ENCODE data around the gene TCF7L2.

The TCF7L2 gene

DNA sequence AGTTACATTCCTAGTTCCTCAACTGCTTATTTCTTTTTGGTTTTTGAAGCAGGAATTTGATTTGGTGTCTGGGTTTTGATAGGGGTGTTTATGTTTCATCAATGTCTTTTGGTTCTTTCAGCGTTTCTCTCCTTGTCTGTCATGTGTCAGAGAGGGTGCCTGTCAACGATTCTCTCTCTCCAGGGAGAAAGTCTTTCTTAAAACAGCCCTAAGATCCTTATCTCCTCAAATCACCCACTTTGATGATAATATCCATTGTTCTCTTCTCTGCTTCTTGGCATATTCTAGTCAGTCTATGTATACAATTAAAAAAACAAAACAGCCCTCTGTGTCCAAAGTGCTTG, 77.2 kb downstream of the TCF7L2 start:
- Mint-ChIP-seq H3K36me3 (ENCODE audit: insufficient read depth) (no peaks in the 10 kb centered on the region), H3K27ac (ENCODE audit: low read depth) (no peak overlapping the region), H3K4me3 (no peak overlapping the region), H3K27me3 (peaks cover 9% of the 10 kb centered on the region), H3K9me3 (no peaks in the 10 kb centered on the region), H3K4me1 (peaks cover 16% of the 10 kb centered on the region)
- ATAC-seq (replicated peaks; ENCODE audit: extremely low read depth, poor library complexity, severe bottlenecking) (no peak), DNase-seq (ENCODE audit: low spot score in 2 of 2) (no peak)

DNA sequence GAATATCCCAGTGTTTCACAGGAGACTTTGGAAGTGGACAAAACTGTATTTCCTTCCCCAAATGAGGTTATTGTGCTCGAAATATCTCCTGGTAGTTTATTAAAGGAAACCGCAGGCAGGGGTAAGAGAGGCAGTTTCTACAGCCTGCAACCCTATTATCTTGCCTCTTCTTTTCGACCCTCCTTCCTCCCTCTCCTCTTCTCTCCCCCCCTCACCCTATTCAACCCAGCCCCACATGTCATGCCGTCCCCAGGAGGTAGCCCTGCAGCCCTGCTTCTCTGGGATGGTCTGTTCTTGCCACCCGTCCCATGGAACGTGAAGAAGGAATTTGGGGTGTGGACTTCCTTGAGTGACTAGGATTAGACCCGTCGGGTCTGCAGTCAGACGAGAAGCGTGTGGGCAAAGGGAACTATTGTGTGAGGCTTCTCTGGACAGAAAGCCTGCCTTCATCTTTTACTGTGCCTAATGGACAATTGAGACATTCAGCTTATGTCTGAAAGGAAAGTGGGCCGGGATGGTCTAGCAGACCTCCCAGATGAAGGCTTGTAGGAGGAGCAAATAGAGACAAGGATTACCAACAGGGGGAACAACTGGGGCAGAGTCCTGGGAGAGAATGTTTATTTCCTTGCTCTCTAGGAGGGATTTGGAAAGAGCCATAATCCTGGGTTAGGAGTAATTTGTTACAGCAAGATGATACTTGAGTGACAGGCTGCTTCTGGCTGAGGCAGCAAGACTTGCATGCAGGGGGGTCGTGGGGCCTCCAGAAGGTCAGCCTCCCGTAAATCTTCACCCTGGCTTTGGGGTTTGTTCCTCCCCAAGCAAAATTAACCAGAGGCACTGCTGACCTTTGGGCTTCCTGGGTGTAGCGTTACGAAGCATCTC, 77.8 kb downstream of the TCF7L2 start:
- Mint-ChIP-seq H3K36me3 (ENCODE audit: insufficient read depth) (no peaks in the 10 kb centered on the region), H3K27ac (ENCODE audit: low read depth) (no peak overlapping the region), H3K27me3 (peaks cover 9% of the 10 kb centered on the region), H3K4me3 (no peak overlapping the region), H3K9me3 (no peaks in the 10 kb centered on the region), H3K4me1 (peaks cover 16% of the 10 kb centered on the region)
- ATAC-seq (replicated peaks; ENCODE audit: extremely low read depth, poor library complexity, severe bottlenecking) (no peak), DNase-seq (ENCODE audit: low spot score in 2 of 2) (no peak)

DNA sequence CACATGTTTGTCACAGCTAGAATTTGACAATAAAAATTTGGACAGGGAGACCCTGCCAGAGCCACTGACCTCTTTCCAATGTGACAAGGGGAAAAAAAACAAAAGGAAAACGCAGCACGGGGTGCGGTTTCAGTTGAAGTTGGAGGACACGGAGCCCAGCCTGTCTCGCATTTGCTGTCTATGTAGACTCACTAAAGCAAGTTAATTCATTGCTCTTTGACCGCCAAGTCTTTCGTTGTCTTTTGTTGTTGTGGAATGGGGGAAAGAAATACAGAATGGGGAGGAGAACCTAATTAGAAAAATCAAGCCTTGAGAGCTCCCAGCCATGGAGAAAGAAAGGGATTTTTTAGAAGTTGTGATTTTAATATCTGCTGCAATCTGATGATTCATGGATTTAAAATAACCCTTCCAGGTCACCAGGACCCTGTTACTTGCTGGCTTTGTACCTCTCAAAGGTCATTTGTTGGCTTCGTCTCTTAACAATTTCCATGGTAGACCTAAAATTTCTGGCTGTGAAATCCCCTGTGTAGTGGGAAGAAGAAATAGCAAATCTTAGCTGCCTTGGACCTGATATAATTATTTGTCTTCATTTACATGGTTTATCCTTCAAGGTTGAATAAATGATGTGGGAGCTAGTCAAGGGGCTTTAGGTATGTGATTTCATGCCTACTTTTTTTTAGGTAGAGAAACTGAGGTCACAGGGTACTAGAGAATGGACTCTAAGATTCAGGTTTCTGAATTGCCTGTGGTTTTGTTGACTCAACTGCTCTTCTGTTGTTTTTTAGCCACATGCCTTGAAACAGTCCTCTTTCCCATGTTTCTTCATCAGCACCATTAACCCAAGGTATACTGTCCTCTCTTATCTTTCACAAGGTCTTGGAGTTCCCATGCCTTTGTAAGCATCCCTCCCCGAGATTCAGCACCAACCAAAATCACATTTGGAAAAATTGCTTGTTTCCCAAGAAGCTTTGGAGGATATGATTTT, 78.7 kb downstream of the TCF7L2 start:
- ATAC-seq (replicated peaks; ENCODE audit: extremely low read depth, poor library complexity, severe bottlenecking): no peak
- Mint-ChIP-seq H3K36me3 (ENCODE audit: insufficient read depth) (no peaks in the 10 kb centered on the region), H3K27ac (ENCODE audit: low read depth) (no peak overlapping the region), H3K4me1 (peaks cover 16% of the 10 kb centered on the region), H3K9me3 (no peaks in the 10 kb centered on the region), H3K27me3 (peaks cover 9% of the 10 kb centered on the region), H3K4me3 (no peak overlapping the region)
- DNase-seq (ENCODE audit: low spot score in 2 of 2): no peak

- Mint-ChIP-seq H3K4me1 (peaks cover 16% of the 10 kb centered on the region), H3K36me3 (ENCODE audit: insufficient read depth) (no peaks in the 10 kb centered on the region), H3K27me3 (peaks cover 9% of the 10 kb centered on the region), H3K4me3 (no peak overlapping the region), H3K9me3 (no peaks in the 10 kb centered on the region), H3K27ac (ENCODE audit: low read depth) (no peak overlapping the region)
- no peak for DNase-seq (ENCODE audit: low spot score in 2 of 2)
- no peak for ATAC-seq (replicated peaks; ENCODE audit: extremely low read depth, poor library complexity, severe bottlenecking)
Measured at GRCh38 chr10:113030453-113030852, 80.4 kb downstream of the TCF7L2 start.

DNA sequence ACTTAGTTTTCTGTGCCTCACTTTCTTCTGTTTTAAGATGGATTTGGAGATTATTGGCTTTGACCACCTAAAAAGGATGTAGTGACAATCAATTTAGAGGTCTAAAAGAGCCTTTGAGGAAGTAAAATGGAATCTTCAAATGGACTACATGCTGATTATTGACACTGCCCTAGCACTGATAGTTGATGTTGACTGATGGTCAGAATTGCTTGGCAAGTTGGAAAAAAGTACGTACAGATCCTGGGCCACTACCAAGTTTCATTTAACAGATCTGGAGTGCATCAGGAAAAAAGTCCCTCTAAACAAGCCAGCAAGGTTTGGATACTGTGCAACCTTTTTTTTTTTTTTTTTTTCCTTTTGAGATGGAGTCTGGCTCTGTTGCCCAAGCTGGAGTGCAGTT, 81.1 kb downstream of the TCF7L2 start:
- no peak for ATAC-seq (replicated peaks; ENCODE audit: extremely low read depth, poor library complexity, severe bottlenecking)
- Mint-ChIP-seq H3K4me3 (no peak overlapping the region), H3K27ac (ENCODE audit: low read depth) (no peak overlapping the region), H3K9me3 (no peaks in the 10 kb centered on the region), H3K27me3 (peaks cover 9% of the 10 kb centered on the region), H3K36me3 (ENCODE audit: insufficient read depth) (no peaks in the 10 kb centered on the region), H3K4me1 (peaks cover 16% of the 10 kb centered on the region)
- no peak for DNase-seq (ENCODE audit: low spot score in 2 of 2)

DNA sequence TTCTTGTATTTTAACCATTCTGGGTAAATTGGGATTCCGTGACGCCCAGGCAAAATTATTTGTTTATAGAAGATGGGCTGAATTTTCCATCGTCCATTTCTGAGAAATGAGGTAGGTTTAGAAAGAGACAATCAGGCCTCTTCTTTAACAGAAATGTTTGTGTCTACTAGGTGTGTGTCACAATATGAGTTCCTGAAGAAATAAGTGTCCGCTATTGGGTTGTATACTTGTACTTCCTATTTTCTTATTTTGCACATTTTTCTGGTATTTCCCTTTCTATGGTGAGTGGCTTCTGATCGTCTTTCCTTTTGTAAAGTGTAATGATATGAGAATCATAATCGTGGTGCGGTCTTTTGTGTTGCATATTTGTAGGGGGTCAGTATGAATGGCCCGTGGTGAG, 83.9 kb downstream of the TCF7L2 start:
- peaks cover 9% of the 10 kb centered on the region for H3K27me3 Mint-ChIP-seq
- no peaks in the 10 kb centered on the region for H3K9me3 Mint-ChIP-seq
- H3K4me3 Mint-ChIP-seq: no peak overlapping the region
- H3K36me3 Mint-ChIP-seq (ENCODE audit: insufficient read depth): peaks cover 1% of the 10 kb centered on the region
- peaks cover 5% of the 10 kb centered on the region for H3K4me1 Mint-ChIP-seq
- no peak for ATAC-seq (replicated peaks; ENCODE audit: extremely low read depth, poor library complexity, severe bottlenecking)
- H3K27ac Mint-ChIP-seq (ENCODE audit: low read depth): no peak overlapping the region
- DNase-seq (ENCODE audit: low spot score in 2 of 2): no peak

GRCh38 chr10:113035732-113036312, 85.8 kb downstream of the TCF7L2 start:
- peaks cover 5% of the 10 kb centered on the region for H3K4me1 Mint-ChIP-seq
- no peak overlapping the region for H3K4me3 Mint-ChIP-seq
- no peak for DNase-seq (ENCODE audit: low spot score in 2 of 2)
- H3K9me3 Mint-ChIP-seq: no peaks in the 10 kb centered on the region
- no peaks in the 10 kb centered on the region for H3K27me3 Mint-ChIP-seq
- no peak for ATAC-seq (replicated peaks; ENCODE audit: extremely low read depth, poor library complexity, severe bottlenecking)
- no peak overlapping the region for H3K27ac Mint-ChIP-seq (ENCODE audit: low read depth)
- H3K36me3 Mint-ChIP-seq (ENCODE audit: insufficient read depth): peaks cover 1% of the 10 kb centered on the region

- ATAC-seq (replicated peaks; ENCODE audit: extremely low read depth, poor library complexity, severe bottlenecking) (no peak), DNase-seq (ENCODE audit: low spot score in 2 of 2) (no peak)
- Mint-ChIP-seq H3K4me3 (no peak overlapping the region), H3K36me3 (ENCODE audit: insufficient read depth) (peaks cover 1% of the 10 kb centered on the region), H3K4me1 (peaks cover 5% of the 10 kb centered on the region), H3K9me3 (no peaks in the 10 kb centered on the region), H3K27ac (ENCODE audit: low read depth) (no peak overlapping the region), H3K27me3 (no peaks in the 10 kb centered on the region)
Measured at GRCh38 chr10:113036619-113037018, 86.6 kb downstream of the TCF7L2 start.

- Mint-ChIP-seq H3K9me3 (no peaks in the 10 kb centered on the region), H3K4me1 (peaks cover 5% of the 10 kb centered on the region), H3K27ac (ENCODE audit: low read depth) (no peak overlapping the region), H3K36me3 (ENCODE audit: insufficient read depth) (peaks cover 1% of the 10 kb centered on the region), H3K27me3 (no peaks in the 10 kb centered on the region), H3K4me3 (no peak overlapping the region)
- ATAC-seq (replicated peaks; ENCODE audit: extremely low read depth, poor library complexity, severe bottlenecking) (no peak), DNase-seq (ENCODE audit: low spot score in 2 of 2) (no peak)
Measured at GRCh38 chr10:113037218-113037617, 87.2 kb downstream of the TCF7L2 start.

DNA sequence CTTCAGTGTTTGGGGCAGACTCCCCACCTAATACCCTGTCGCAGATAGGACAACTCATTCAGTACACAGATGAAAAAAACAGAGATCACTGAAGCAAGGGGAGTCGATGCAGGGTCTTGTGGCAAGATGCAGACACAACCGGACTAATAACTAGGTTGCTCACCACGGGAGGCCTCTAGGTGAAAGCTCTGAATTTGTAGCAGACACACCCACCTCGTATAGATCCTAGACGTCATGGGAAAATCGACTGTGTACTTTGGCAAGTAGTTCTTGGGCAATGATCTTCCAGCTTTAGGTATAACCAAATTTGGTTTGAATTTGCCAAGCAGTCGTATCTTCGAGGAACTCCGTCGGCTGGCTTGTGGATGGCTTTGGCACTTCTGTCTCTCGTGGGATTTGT, 88.1 kb downstream of the TCF7L2 start:
- ATAC-seq (replicated peaks; ENCODE audit: extremely low read depth, poor library complexity, severe bottlenecking) (no peak), DNase-seq (ENCODE audit: low spot score in 2 of 2) (no peak)
- Mint-ChIP-seq H3K4me1 (peaks cover 5% of the 10 kb centered on the region), H3K36me3 (ENCODE audit: insufficient read depth) (peaks cover 4% of the 10 kb centered on the region), H3K27me3 (no peaks in the 10 kb centered on the region), H3K4me3 (no peak overlapping the region), H3K9me3 (no peaks in the 10 kb centered on the region), H3K27ac (ENCODE audit: low read depth) (no peak overlapping the region)

GRCh38 chr10:113038985-113039384, 88.9 kb downstream of the TCF7L2 start:
- Mint-ChIP-seq H3K36me3 (ENCODE audit: insufficient read depth) (peaks cover 4% of the 10 kb centered on the region), H3K4me3 (no peak overlapping the region), H3K9me3 (no peaks in the 10 kb centered on the region), H3K27ac (ENCODE audit: low read depth) (no peak overlapping the region), H3K27me3 (no peaks in the 10 kb centered on the region), H3K4me1 (peaks cover 5% of the 10 kb centered on the region)
- ATAC-seq (replicated peaks; ENCODE audit: extremely low read depth, poor library complexity, severe bottlenecking): no peak
- DNase-seq (ENCODE audit: low spot score in 2 of 2): no peak

GRCh38 chr10:113041324-113041723, 91.3 kb downstream of the TCF7L2 start:
- no peak overlapping the region for H3K27ac Mint-ChIP-seq (ENCODE audit: low read depth)
- DNase-seq (ENCODE audit: low spot score in 2 of 2) (no peak), ATAC-seq (replicated peaks; ENCODE audit: extremely low read depth, poor library complexity, severe bottlenecking) (no peak)
- peaks cover 5% of the 10 kb centered on the region for H3K4me1 Mint-ChIP-seq
- no peak overlapping the region for H3K4me3 Mint-ChIP-seq
- peaks cover 4% of the 10 kb centered on the region for H3K36me3 Mint-ChIP-seq (ENCODE audit: insufficient read depth)
- H3K9me3 Mint-ChIP-seq: no peaks in the 10 kb centered on the region
- no peaks in the 10 kb centered on the region for H3K27me3 Mint-ChIP-seq
